Measurements from ENCODE around the gene MRGPRG. TPM values are rescaled to one million over a fixed set of nuclear protein-coding genes. Genes with fewer than 3 reads are reported as not detected.
A peak's percentile ranks its signal among the peaks of the same experiment; 100 is the strongest.

MRGPRG gene
- total RNA-seq, 1 experiment from 2014 or later = not detected

- BruUV-seq (replicated peaks) = no TSS peak
- H3K27me3 ChIP-seq (replicated peaks; ENCODE audit: insufficient read depth, low read depth, low read length, poor library complexity) = peaks cover 3% of the 10 kb centered on the region
- CTCF ChIA-PET = no interaction called here
These were observed 21.4 kb downstream of the MRGPRG start for GRCh38 chr11:3197044-3197695.

GRCh38 chr11:3196161-3197043 is 22.2 kb downstream of the MRGPRG start:
- POLR2A ChIA-PET (ENCODE audit: low non-redundant PET) = no interaction called here
- no peak overlapping the region for H3K27ac ChIP-seq (ENCODE audit: low read depth, low read length, poor library complexity, severe bottlenecking)
- CTCF ChIA-PET = no interaction called here
- no peak for TF ChIP-seq EZH2 (IDR thresholded peaks at IDR 0.05; ENCODE audit: borderline replicate concordance, low read depth, low read length, poor library complexity, severe bottlenecking)
- TF ChIP-seq CTCF (conservative IDR thresholded peaks at IDR 0.05; ENCODE audit: low read depth, low read length) = no peak
- H3K9me3 ChIP-seq (ENCODE audit: low read depth, low read length, poor library complexity, severe bottlenecking) = no peaks in the 10 kb centered on the region
- H3K36me3 ChIP-seq (ENCODE audit: insufficient read depth, low read length, poor library complexity, severe bottlenecking) = no peaks in the 10 kb centered on the region
- BruUV-seq (replicated peaks) = no TSS peak
- H3K27me3 ChIP-seq (replicated peaks; ENCODE audit: insufficient read depth, low read depth, low read length, poor library complexity) = no peaks in the 10 kb centered on the region
- intact Hi-C loops (cut with micrococcal nuclease; ENCODE audit: unreplicated experiment) = no loop called here
- no peak overlapping the region for H3K4me3 ChIP-seq (ENCODE audit: low read depth, low read length, poor library complexity, severe bottlenecking)
- DNase-seq (ENCODE audit: low spot score) = no peak
- H3K4me1 ChIP-seq (ENCODE audit: insufficient read depth, low read length, poor library complexity, severe bottlenecking) = no peaks in the 10 kb centered on the region

More at GRCh38 chr11:3197044-3197695, 21.4 kb downstream of the MRGPRG start:
- POLR2A ChIA-PET (ENCODE audit: low non-redundant PET) = interaction anchor here (0.5 kb wide), 1 partner anchor 79 kb away, joined by 5 read pairs; no protein-coding TSS in a partner anchor
- Histone ChIP-seq H3K36me3 (ENCODE audit: insufficient read depth, low read length, poor library complexity, severe bottlenecking) (no peaks in the 10 kb centered on the region), H3K9me3 (ENCODE audit: low read depth, low read length, poor library complexity, severe bottlenecking) (no peaks in the 10 kb centered on the region), H3K4me1 (ENCODE audit: insufficient read depth, low read length, poor library complexity, severe bottlenecking) (no peaks in the 10 kb centered on the region), H3K4me3 (ENCODE audit: low read depth, low read length, poor library complexity, severe bottlenecking) (no peak overlapping the region), H3K27ac (ENCODE audit: low read depth, low read length, poor library complexity, severe bottlenecking) (no peak overlapping the region)
- no peak for DNase-seq (ENCODE audit: low spot score)
- intact Hi-C loops (cut with micrococcal nuclease; ENCODE audit: unreplicated experiment) = no loop called here
- TF ChIP-seq CTCF (conservative IDR thresholded peaks at IDR 0.05; ENCODE audit: low read depth, low read length) (no peak), EZH2 (IDR thresholded peaks at IDR 0.05; ENCODE audit: borderline replicate concordance, low read depth, low read length, poor library complexity, severe bottlenecking) (no peak)

GRCh38 chr11:3195251-3196160 is 23.1 kb downstream of the MRGPRG start:
- Histone ChIP-seq H3K4me1 (ENCODE audit: insufficient read depth, low read length, poor library complexity, severe bottlenecking) (no peaks in the 10 kb centered on the region), H3K36me3 (ENCODE audit: insufficient read depth, low read length, poor library complexity, severe bottlenecking) (no peaks in the 10 kb centered on the region), H3K27me3 (replicated peaks; ENCODE audit: insufficient read depth, low read depth, low read length, poor library complexity) (no peaks in the 10 kb centered on the region), H3K4me3 (ENCODE audit: low read depth, low read length, poor library complexity, severe bottlenecking) (no peak overlapping the region), H3K9me3 (ENCODE audit: low read depth, low read length, poor library complexity, severe bottlenecking) (no peaks in the 10 kb centered on the region), H3K27ac (ENCODE audit: low read depth, low read length, poor library complexity, severe bottlenecking) (no peak overlapping the region)
- peak; percentile 20 for DNase-seq (ENCODE audit: low spot score)
- no TSS peak for BruUV-seq (replicated peaks)
- CTCF ChIA-PET = no interaction called here
- POLR2A ChIA-PET (ENCODE audit: low non-redundant PET) = no interaction called here
- intact Hi-C loops (cut with micrococcal nuclease; ENCODE audit: unreplicated experiment) = no loop called here
- TF ChIP-seq CTCF (conservative IDR thresholded peaks at IDR 0.05; ENCODE audit: low read depth, low read length) (peak; percentile 43), EZH2 (IDR thresholded peaks at IDR 0.05; ENCODE audit: borderline replicate concordance, low read depth, low read length, poor library complexity, severe bottlenecking) (no peak)
